ENCODE measurements around the gene TSPAN17.

The TSPAN17 gene

DNA sequence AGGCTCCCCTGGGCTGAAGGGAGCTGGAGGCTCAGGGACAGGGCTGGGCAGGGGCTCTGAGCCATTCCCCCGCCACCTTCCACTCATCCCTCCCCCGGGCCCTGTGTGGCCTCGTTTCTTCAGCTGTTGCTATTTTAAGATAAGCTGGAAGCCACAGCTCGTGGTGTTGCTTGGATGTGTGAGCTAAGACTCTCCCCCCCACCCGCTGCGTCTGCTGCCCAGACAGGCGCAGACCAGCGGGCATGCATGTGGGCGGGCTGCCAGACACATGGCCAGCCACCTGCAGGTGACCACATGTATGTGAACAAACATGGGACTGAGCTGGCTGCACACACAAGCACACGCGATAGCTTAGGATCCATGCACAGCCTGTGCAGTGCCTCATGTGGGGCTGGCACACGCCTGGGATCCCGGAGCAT is 25.6 kb upstream of the TSPAN17 start:
- no peak for DNase-seq

DNA sequence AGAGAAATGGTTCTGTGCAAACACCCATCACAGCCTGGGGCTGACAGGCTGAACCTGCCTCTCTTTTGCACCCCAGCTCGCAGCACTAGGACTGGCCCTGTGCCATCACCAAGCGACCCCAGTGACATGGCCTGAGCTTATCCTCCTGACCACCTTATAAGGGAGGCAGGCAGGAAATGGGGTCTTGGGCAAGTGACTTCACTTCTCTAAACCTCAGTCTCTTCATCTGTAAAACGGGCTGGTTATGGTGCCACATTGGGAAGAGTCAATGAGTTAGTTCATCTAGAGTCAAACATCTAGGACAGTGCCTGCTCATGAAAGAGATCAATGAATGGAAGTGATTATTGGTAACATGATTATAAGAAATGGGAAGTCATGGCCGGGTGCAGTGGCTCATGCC is 23.1 kb upstream of the TSPAN17 start:
- no peak for DNase-seq

DNA sequence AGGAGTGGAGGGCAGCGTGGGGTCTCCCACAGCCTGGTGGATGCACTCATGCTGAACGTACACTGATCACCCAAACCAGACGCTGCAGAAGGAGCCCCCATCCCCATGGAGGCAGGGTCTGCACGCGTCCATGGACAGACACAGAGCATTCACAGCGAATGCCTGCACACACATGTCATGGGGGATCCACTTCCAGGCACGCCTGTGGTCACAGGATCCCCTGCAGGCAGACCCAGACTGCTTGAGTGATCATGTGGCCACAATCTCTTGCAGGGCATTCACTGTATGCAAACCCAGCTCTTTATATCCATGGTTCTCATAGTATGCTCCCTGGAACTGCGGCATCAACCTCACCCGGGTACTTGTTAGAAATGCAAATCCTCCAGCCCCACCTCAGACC is 22.3 kb upstream of the TSPAN17 start:
- DNase-seq: no peak

DNA sequence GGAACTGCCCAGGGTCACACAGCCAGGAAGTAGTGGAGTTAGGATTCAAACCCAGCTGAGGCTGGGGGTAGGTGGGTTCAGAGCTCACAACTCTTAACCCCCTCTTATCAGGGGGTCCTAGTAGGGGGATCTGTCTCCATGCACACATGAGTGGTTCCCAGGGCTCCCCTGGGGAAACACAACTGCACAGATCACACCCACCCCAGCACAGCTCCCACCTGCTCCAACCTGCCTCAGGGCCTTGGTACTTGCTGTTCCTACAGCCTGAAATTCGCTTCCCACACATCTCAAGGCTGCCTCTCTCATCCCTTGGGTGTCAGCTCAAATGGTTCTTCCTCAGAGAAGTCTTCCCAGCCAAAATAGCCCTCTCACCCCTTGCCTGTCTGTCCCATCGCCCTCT is 21.8 kb upstream of the TSPAN17 start:
- DNase-seq: no peak

DNA sequence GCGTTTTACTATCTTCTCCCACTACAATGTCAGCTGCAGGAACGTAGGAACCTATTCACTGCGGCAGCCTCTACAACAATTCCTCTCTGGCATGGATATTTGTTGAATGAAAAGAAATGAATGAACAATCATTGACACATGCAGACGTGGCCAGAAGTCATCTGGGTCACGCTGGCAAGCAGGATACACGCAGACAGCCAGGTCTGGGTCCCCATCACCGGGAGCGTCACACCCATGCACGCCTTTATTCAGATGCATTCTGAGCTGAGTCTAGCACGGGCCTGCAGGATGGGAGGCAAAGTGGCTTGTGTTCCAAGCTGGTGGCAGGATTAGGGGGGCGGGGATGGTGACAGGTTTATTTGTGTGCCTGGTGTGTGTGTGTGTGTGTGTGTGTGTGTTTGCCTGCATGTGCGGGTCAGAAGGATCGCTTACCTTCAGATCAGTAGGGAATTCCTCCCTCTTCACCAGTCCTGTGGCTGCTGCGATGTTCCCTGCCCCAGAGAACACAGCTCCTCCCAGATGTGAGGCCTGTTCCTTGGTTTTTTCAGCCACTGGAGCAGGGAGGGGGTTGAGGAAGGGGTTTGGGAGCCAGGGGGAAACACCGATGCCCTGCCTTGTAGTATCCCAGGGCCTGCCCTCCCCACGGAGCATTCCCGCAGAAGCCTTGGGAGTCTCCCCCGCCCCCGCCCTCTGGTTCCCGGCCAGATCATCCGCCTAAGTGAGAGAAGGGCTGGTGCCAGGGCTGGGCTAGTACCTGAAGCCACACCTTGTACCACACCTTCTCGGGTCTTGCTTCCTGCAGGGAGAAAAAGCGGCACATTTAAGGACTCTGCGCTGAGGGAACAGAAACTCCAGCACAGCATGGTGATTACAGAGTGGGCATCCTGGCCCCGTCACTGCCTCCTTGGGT is 21.1 kb upstream of the TSPAN17 start:
- no peak for DNase-seq

DNA sequence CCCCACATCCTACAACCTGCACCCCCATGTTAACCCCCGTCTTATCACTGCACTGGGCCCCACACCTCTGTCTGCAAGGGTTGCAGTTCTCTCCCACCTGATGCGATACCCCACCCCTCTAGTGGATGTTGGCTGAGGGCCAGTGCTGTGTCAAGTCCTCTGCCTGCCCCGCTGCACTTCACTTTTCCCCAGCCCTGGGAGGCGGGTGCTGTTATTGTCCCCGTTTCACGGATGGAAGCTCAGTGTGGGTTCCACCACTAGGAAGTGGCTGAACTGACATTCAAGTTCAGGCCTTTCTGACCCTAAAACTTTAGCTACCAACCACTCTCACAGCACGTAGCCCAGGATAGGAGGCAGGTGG is 20.4 kb upstream of the TSPAN17 start:
- DNase-seq: no peak

DNA sequence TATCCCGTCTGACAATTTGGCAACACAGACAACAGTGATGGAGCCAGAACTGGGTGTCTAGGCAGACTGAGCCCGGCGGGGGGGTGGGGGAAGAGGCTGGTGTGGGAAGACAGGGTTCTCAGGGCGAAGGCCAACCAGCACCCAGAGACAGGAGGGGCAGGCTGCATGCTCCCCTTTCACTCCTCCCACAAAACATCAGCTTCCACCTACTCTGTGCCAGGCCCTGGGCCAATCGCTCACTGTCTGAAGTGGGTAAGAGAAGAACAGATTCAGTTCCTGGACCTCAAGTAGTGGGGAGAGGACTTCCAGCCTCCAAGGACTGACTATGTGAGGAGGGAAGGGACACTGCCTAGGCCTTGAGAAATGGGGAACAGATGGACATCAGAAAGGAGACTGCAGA is 19.7 kb upstream of the TSPAN17 start:
- DNase-seq: no peak

DNA sequence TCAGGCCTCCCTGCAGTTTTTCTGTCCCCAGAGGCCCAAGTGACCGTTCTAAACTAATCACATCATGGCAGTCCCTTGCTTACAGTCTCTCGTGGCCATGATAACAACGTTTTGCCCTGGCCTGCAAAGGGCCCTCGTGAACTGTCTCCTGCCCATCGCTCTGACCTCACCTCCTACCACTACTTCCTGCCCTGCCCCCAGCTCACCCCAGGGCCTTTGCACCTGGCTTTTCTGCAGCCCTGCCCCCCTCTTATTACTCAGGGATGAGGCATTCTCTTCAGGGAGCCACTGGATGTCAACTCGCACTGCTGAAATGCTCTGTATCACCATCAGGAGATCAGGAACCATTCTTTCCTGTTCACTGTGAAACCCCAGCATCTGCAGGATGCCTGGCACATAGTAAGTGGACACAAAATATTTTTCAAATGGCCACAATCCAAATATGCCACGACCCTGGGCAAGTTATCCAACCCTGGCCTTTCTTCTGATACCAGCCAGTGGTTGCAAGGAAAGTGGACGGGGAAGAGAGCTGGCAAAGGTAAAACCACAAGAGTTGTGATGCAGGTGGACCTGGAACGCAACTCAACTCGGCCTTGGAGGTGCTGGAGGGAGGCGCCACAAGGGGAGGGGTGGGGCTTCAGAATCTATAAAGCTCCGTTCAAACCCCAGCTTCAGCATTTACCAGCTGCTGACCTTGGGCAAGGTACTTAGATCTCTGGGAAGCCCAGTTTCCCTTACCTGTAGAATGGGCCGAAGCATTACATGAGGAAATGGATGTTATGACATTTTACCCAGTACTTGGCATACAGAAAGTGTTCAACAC is 18.7 kb upstream of the TSPAN17 start:
- no peak for DNase-seq

DNA sequence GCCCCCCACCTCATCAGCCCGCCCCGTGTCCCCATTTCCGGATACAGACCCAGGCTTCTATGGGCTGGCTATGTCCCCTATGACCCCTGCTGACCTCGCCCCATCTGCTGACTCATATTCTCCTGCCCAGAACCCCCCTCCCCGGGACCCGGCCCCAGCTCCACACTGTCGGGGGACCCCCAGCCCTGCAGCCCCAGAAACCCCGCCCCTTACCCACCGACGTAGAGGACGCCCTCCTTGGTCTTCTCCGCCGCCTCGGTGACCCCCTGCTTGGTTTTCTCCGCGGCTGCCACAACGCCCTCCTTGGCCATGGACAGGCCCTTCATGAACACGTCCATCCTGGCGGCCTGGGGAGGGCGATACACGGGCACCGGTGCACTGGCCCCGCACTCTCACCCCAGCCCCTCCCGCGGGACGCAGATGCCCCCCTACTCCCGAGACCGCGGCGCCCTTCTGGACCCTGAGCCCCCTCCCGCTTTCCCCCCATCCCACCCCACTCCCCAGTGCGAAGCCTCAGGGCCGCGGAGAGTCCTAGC is 17.9 kb upstream of the TSPAN17 start:
- DNase-seq: no peak

DNA sequence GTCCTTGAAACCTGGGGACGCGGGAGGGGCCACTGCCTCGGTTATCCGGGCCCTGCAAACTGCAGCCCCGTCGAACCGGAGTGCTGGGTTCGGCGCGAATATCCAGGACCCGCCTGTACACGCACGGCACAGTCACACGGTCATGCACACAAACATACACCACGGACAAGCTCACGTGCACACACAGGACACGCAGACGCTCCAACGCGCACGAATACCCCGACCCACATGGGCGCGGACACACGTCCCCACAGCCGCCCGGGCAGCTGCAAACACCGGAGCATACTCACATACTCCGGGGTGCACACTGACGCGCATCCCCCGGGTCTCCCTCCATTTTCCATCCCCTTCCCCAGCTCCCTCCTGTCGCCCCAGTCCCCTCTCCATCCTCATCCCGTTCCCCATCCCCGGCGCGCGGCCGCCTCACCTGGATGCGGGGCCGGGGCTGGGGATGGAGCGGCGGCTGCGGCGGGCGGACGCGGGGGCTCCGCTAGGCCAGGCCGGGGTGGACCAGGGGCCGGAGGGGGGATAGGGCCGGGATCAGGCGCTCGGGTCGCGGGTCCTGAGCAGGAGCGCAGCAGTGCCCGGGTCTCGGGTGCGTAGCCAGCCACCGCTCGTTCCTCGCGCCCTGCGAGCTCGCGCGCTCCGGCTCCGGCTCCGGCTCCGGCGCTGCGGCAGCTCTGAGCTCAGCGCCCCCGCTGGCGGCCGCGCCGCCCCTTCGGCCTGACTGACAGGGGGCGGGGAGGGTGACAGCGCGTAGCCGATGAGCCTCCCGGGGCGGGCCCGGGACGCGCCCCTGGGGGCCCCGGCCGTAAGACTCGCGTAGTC is 17.2 kb upstream of the TSPAN17 start, which contains the start of the genes EIF4E1B and SNCB:
Gene EIF4E1B (plus strand): TSS at position 823 of the 828 bp plus-strand sequence. CDS start 12,113 bp downstream, outside the sequence.
Gene SNCB (minus strand): TSS at position 682 of the 828 bp plus-strand sequence. CDS start 880 bp downstream, outside the sequence.
- no peak for DNase-seq

DNA sequence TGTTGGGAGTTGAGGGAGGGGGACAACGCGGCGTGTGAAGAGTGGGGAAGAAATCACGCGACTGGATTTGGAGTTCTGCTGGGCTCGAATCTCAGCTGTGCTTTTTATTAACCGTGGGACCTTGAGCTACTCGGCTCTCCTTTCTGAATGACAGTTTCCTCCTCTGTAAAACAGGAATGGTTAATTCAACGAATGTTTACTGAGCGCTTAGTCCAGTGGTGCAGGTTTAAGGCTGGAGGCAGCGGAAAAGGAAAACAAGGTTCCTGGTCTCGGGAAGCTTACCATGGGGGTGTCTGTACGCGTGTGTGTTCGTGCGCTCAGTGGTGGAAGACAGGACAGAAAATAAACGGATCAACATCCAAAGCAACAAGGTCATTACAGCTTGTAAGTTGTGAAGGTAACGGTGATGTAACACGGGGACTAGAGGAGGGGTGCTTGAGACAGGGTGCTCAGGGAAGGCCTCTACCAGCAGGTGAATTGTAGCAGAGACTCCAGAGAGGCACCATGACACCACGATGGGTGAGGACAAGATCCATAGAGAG is 16.5 kb upstream of the TSPAN17 start:
- no peak for DNase-seq

DNA sequence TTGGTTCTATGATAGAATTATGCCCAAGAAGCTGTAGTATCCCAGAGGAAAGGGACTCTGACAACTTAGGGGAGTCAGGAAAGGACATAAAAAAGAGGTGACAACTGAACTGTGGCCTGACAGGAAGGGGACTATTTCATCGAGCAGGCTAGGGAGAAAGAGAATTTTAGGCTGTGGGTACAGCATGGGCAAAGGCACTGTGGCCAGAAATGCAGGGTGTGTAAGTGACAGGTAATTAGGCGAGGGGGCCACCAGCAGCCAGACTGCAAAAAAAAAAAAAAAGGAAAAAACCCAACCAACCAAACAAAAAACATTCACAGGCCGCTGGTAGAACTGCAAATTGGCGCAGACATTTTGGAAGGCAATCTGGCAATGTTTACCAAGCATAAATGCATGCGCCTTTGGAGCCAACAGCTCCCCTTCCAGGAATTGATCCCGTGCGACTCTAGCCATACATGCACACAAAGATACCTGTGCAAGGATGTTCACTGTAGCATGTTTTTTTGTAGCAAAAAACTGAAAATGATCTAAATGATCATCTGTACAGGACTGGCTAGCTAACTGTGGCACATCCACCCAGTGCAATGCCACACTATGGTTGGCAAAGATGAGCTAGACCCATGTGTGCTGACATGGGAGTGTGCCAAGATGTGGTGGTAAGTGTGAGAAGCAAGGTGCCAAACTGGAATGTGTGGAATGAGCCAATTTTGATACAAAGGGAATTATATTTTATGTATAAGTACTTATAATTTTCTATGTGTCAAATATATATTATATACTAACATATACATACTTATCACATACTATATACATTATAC is 15.7 kb upstream of the TSPAN17 start:
- no peak for DNase-seq

DNA sequence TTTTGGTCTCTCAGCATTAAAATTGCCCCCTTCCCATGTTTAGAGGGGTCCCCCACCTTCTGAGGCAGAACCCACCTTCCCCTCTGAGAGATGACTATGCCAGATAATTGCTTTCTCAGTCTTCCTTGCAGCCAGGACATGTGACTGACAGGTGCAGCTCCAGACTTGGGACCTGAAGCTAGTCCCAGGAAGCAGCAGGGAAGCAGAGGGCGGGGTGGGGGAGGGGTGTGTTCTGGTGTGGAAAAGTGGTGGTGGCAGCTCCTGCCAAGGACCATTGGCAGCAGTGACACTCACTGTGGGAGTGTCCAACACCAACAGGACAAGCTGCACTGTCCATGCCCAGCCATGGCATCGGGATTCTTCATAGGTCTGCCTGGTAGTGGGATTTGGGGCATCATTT is 14.5 kb upstream of the TSPAN17 start:
- DNase-seq: no peak

DNA sequence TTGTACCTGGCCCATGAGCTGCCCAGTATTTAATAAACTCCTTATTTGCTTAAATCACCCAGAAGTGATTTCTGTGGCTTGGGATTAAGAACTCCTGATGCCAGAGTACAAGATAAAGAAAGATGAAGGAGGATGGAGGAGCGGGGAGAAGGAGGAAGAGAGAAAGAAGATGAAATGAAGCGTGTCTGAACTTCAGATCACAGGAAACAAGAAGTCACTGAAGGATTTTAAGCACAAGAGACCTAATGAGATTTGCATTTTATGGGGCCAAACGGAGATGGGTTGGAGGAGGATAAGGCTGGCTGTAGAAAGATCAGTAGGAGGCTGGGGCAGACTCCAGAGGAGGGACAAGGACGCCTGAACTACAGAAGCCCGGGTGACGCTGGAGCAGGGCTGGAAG is 13.7 kb upstream of the TSPAN17 start:
- no peak for DNase-seq

DNA sequence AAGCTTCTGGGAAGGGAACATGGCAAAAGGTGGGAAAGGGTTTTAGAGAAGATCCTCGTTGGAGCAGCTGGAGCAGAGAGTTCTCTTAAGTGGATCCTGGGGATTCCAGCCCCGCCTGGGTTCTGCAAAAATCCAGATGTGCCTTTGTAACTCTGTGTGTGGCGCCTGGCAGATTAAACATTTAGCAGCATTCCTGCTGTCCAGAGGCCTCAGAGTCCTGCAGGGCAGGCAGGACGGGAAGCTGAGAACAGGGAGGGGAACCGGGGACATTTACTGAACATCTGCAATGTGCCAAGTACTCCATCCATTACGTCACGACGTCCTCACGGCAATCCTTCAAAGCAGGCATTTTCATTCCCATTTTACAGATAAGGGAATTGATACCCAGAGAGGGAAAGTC is 10.9 kb upstream of the TSPAN17 start:
- DNase-seq: no peak

DNA sequence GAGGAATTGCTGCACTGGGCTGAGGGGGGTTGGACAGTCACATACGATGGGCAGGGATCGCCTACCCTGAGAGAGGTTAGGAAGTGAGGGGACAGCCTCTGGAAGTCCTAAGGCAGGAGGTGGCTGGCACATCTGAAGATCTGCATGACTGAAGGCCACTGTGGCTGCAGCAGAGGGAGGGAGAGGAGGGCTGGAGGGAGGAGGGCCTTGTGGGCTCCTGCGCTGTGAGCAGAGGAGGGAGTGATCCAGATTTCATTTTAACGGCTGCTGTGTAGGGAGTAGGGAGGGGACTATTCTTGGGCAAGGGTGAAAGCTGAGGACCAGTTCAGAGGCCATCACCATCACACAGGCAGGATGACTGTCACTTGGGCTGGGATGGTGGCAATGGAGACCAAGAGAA is 9.7 kb upstream of the TSPAN17 start:
- DNase-seq: no peak

DNA sequence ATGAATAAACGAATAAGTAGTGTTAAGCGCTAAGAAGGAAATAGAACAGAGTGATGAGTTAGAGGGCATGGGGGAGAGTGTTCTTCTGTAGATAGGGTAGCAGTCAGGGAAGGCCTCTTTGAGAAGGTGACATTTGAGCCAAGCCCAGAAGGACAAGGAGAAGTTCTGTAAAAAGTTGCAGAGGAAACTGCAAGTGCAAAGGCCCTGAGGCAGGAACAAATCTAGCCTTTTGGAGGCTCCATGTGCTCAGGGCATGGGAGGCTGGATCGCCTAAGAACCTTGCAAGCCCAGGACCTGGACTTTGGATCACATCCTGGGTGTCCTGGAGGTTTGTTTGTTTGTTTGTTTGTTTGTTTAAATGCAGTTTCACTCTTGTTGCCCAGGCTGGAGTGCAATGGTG is 8.8 kb upstream of the TSPAN17 start:
- DNase-seq: no peak

DNA sequence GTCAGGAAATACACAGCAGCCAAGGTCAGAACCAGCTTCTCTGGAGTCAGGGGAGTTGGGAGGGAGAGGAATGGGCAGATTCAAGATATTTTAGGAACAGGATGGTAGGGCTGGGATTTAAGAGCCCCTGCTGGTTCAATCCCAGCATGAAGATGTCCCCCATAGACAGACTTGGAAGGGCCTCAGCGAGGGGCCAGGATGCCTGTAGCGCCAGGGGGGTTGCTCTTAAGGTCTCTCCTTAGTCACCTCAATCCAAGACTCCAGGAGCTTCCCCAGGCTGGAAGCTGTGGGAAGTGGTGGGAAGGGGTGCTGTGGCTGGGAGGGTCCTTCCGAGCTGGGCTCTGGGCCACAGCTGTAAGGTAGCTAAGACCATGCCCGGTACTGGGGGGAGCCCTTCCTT is 8.1 kb upstream of the TSPAN17 start:
- DNase-seq: no peak

DNA sequence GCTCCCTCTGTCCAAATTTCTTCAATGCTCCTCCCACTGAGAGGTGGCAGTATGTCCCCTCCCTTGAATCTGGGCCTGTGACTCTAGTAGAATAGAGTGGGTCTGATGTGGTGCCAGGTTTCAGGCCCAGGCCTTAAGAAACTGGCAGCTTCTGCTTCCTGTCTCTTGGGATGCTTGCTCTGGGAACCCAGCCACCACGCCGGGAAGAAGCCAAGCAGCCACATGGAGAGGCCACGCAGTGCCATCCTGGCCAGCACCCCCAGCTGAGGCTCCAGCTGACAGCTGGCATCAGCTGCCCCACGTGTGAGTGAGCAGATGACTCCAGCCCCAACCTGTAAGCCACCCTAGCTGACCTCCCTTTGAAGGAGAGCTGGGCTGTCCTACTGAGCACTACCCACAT is 7.3 kb upstream of the TSPAN17 start:
- no peak for DNase-seq

DNA sequence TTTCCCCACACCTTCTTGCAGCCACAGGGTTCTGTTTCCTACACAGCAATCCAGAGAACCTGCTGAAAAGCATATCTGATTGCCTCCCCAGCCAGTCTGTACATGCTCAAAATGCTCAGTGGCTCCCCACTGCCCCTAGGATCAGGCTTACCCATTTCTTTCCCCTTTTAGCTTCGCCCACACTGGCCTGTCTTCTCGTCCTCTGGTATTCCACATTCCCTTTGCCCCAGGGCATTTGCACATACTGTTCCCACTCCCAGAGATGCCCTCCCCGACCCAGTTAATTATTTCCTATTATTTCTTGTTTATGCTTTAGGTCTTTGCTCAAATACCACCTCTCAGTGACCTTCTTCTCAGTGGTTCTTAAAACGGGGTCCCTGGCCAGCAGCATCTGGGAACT is 6.7 kb upstream of the TSPAN17 start:
- DNase-seq: no peak
